ENCODE data around the gene ST3GAL3. TPM values are rescaled to one million over a fixed set of nuclear protein-coding genes. Genes with fewer than 3 reads are reported as not detected.

The ST3GAL3 gene
- total RNA-seq, 1 donor from 2014 or later, result 11.4 TPM

GRCh38 chr1:43904660-43905551, 197.6 kb downstream of the ST3GAL3 start:
- Histone ChIP-seq H3K79me2 (ENCODE audit: insufficient read depth, low read length) (no peaks in the 10 kb centered on the region), H3K27me3 (ENCODE audit: insufficient read depth, low read length) (no peaks in the 10 kb centered on the region), H4K20me1 (ENCODE audit: insufficient read depth, low read length) (no peaks in the 10 kb centered on the region), H2AFZ (ENCODE audit: low read depth, low read length) (no peak overlapping the region), H3K4me3 (ENCODE audit: insufficient read depth, low read depth, low read length) (no peak overlapping the region), H3K4me2 (ENCODE audit: low read length) (no peak overlapping the region), H3K4me1 (ENCODE audit: insufficient read depth, low read length) (no peaks in the 10 kb centered on the region), H3K9me3 (ENCODE audit: insufficient read depth, low read depth, low read length) (no peaks in the 10 kb centered on the region), H3K9ac (ENCODE audit: low read length) (no peak overlapping the region), H3K27ac (ENCODE audit: low read depth, low read length) (no peak overlapping the region), H3K36me3 (ENCODE audit: insufficient read depth, low read length) (peaks cover 1% of the 10 kb centered on the region)
- FAIRE-seq, result no peak
- TF ChIP-seq CTCF (IDR thresholded peaks at IDR 0.05; ENCODE audit: insufficient read depth, low read depth, low read length) (no peak), EZH2 (IDR thresholded peaks at IDR 0.05; ENCODE audit: insufficient read depth, low read length) (no peak)
- Mint-ChIP-seq H3K4me3 (ENCODE audit: unreplicated experiment) (no peak overlapping the region), H3K9me3 (ENCODE audit: unreplicated experiment) (peaks cover 6% of the 10 kb centered on the region), H3K27me3 (ENCODE audit: low read depth, unreplicated experiment) (peaks cover 26% of the 10 kb centered on the region), H3K27ac (ENCODE audit: unreplicated experiment) (no peak overlapping the region), H3K36me3 (ENCODE audit: low read depth, unreplicated experiment) (peaks cover 21% of the 10 kb centered on the region), H3K4me1 (ENCODE audit: low read depth, unreplicated experiment) (no peaks in the 10 kb centered on the region)
- DNase-seq (ENCODE audit: low read depth), result no peak

- H4K20me1 ChIP-seq (ENCODE audit: insufficient read depth, low read length), result no peaks in the 10 kb centered on the region
- no peak overlapping the region for H3K4me3 ChIP-seq (ENCODE audit: insufficient read depth, low read depth, low read length)
- no peaks in the 10 kb centered on the region for H3K79me2 ChIP-seq (ENCODE audit: insufficient read depth, low read length)
- TF ChIP-seq EZH2 (IDR thresholded peaks at IDR 0.05; ENCODE audit: insufficient read depth, low read length) (no peak), CTCF (IDR thresholded peaks at IDR 0.05; ENCODE audit: insufficient read depth, low read depth, low read length) (no peak)
- H3K9me3 ChIP-seq (ENCODE audit: insufficient read depth, low read depth, low read length), result no peaks in the 10 kb centered on the region
- Mint-ChIP-seq H3K36me3 (ENCODE audit: low read depth, unreplicated experiment) (peaks cover 6% of the 10 kb centered on the region), H3K27ac (ENCODE audit: unreplicated experiment) (no peak overlapping the region), H3K9me3 (ENCODE audit: unreplicated experiment) (peaks cover 3% of the 10 kb centered on the region), H3K4me3 (ENCODE audit: unreplicated experiment) (no peak overlapping the region), H3K4me1 (ENCODE audit: low read depth, unreplicated experiment) (peaks cover 13% of the 10 kb centered on the region), H3K27me3 (ENCODE audit: low read depth, unreplicated experiment) (peaks cover 26% of the 10 kb centered on the region)
- DNase-seq (ENCODE audit: low read depth) (no peak), FAIRE-seq (no peak)
- peaks cover 12% of the 10 kb centered on the region for H3K4me1 ChIP-seq (ENCODE audit: insufficient read depth, low read length)
- H3K4me2 ChIP-seq (ENCODE audit: low read length), result no peak overlapping the region
- H3K27ac ChIP-seq (ENCODE audit: low read depth, low read length), result no peak overlapping the region
- H2AFZ ChIP-seq (ENCODE audit: low read depth, low read length), result no peak overlapping the region
- H3K36me3 ChIP-seq (ENCODE audit: insufficient read depth, low read length), result peaks cover 3% of the 10 kb centered on the region
- H3K27me3 ChIP-seq (ENCODE audit: insufficient read depth, low read length), result no peaks in the 10 kb centered on the region
- H3K9ac ChIP-seq (ENCODE audit: low read length), result no peak overlapping the region
Observed at GRCh38 chr1:43908226-43908625, 200.9 kb downstream of the ST3GAL3 start.

- Histone ChIP-seq H2AFZ (ENCODE audit: low read depth, low read length) (no peak overlapping the region), H3K79me2 (ENCODE audit: insufficient read depth, low read length) (no peaks in the 10 kb centered on the region), H3K4me1 (ENCODE audit: insufficient read depth, low read length) (peaks cover 12% of the 10 kb centered on the region), H3K27ac (ENCODE audit: low read depth, low read length) (no peak overlapping the region), H3K4me2 (ENCODE audit: low read length) (no peak overlapping the region), H3K36me3 (ENCODE audit: insufficient read depth, low read length) (peaks cover 3% of the 10 kb centered on the region), H3K27me3 (ENCODE audit: insufficient read depth, low read length) (no peaks in the 10 kb centered on the region), H3K4me3 (ENCODE audit: insufficient read depth, low read depth, low read length) (no peak overlapping the region), H4K20me1 (ENCODE audit: insufficient read depth, low read length) (no peaks in the 10 kb centered on the region), H3K9ac (ENCODE audit: low read length) (no peak overlapping the region), H3K9me3 (ENCODE audit: insufficient read depth, low read depth, low read length) (no peaks in the 10 kb centered on the region)
- peaks cover 29% of the 10 kb centered on the region for H3K27me3 Mint-ChIP-seq (ENCODE audit: low read depth, unreplicated experiment)
- no peak overlapping the region for H3K27ac Mint-ChIP-seq (ENCODE audit: unreplicated experiment)
- TF ChIP-seq CTCF (IDR thresholded peaks at IDR 0.05; ENCODE audit: insufficient read depth, low read depth, low read length) (no peak), EZH2 (IDR thresholded peaks at IDR 0.05; ENCODE audit: insufficient read depth, low read length) (no peak)
- DNase-seq (ENCODE audit: low read depth) (no peak), FAIRE-seq (no peak)
- no peak overlapping the region for H3K4me3 Mint-ChIP-seq (ENCODE audit: unreplicated experiment)
- H3K4me1 Mint-ChIP-seq (ENCODE audit: low read depth, unreplicated experiment), result peaks cover 13% of the 10 kb centered on the region
- peaks cover 6% of the 10 kb centered on the region for H3K36me3 Mint-ChIP-seq (ENCODE audit: low read depth, unreplicated experiment)
- H3K9me3 Mint-ChIP-seq (ENCODE audit: unreplicated experiment), result peaks cover 3% of the 10 kb centered on the region
Observed at GRCh38 chr1:43908858-43909257, 201.5 kb downstream of the ST3GAL3 start.

All from astrocyte (in vitro differentiated cells and primary cell).